ENCODE measurements around the gene NME9. TPM values are rescaled to one million over a fixed set of nuclear protein-coding genes. Genes with fewer than 3 reads are reported as not detected.

NME9 gene
- total and polyA plus RNA-seq, 2 donors from 2014 or later = 0.73 to 3.5 TPM

DNA sequence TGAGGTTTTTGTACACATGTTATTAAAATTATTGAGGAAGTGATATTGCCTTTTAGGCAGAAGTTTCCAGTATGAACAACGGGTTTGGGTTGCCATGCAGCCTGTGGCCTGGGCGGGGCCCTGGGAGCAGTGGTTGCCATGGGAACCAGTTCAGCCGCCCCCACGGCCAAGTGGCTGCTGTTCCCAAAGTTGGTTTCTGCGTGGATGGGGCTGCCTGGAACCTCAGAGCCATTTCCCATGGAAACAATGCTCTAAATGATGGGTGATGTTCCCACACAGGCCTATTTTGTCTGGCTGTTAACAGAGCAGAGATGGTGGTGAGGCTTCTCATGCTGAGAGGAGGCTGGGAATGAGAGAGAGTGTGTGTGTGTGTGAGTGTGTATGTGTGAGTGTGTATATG, 38.3 kb upstream of the NME9 start:
- no peak overlapping the region for H3K27ac ChIP-seq (ENCODE audit: low read depth in 2 of 2, low read length in 2 of 2)
- peak in 1 of 5 donors; percentile 86 for DNase-seq
- no peak overlapping the region for H3K9ac ChIP-seq (ENCODE audit: low read length in 3 of 3)
- no peaks in the 10 kb centered on the region for H3K9me3 ChIP-seq (ENCODE audit: control insufficient read depth in 2 of 3, insufficient read depth in 1 of 3, low read length in 3 of 3)
- TF ChIP-seq, protein P1, sequence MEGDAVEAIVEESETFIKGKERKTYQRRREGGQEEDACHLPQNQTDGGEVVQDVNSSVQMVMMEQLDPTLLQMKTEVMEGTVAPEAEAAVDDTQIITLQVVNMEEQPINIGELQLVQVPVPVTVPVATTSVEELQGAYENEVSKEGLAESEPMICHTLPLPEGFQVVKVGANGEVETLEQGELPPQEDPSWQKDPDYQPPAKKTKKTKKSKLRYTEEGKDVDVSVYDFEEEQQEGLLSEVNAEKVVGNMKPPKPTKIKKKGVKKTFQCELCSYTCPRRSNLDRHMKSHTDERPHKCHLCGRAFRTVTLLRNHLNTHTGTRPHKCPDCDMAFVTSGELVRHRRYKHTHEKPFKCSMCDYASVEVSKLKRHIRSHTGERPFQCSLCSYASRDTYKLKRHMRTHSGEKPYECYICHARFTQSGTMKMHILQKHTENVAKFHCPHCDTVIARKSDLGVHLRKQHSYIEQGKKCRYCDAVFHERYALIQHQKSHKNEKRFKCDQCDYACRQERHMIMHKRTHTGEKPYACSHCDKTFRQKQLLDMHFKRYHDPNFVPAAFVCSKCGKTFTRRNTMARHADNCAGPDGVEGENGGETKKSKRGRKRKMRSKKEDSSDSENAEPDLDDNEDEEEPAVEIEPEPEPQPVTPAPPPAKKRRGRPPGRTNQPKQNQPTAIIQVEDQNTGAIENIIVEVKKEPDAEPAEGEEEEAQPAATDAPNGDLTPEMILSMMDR (IDR thresholded peaks at IDR 0.05; ENCODE audit: borderline replicate concordance, extremely low read depth, insufficient read depth) = no peak
- H3K4me3 ChIP-seq (ENCODE audit: low read length in 3 of 3) = no peak overlapping the region
- FAIRE-seq = no peak
- H3K4me1 ChIP-seq (ENCODE audit: control insufficient read depth in 2 of 3, insufficient read depth in 2 of 3, low read depth in 1 of 3, low read length in 3 of 3) = peaks cover under 1 to 18% (median 6%) of the 10 kb centered on the region in 3 donors
- intact Hi-C loops (cut with DNase I) = no loop called here
- no peaks in the 10 kb centered on the region for H3K27me3 ChIP-seq (ENCODE audit: control insufficient read depth, insufficient read depth, low read length)
- H3K36me3 ChIP-seq (ENCODE audit: control insufficient read depth in 2 of 3, insufficient read depth in 3 of 3, low read length in 3 of 3) = no peaks in the 10 kb centered on the region

DNA sequence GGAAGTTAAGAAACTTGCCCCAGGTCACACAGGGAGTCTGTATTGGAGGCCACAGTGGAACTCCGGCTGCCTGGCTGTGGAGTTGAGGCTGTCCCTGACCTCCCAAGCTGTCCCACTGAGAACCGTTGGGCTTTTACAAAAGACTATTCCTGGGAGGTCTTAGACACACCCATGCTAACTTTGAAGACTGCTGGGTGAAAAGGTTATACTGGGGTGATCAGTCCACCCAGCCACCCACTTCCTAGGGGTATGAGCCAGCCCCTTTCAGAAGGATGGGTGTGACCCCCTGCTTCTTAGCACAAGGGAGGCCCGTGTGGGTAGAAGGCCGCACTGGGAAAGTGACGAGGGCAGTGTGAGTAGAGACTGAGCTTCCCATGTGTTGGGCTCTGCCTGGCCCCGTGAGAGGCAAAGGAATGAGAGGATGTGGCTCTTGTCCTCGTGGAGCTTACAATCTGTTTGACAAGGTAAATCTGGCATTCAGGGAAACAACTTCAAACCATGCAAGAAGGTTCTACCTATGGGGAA, 37.7 kb upstream of the NME9 start:
- Histone ChIP-seq H3K9me3 (ENCODE audit: control insufficient read depth in 2 of 3, insufficient read depth in 1 of 3, low read length in 3 of 3) (no peaks in the 10 kb centered on the region), H3K36me3 (ENCODE audit: control insufficient read depth in 2 of 3, insufficient read depth in 3 of 3, low read length in 3 of 3) (no peaks in the 10 kb centered on the region), H3K27ac (ENCODE audit: low read depth in 2 of 2, low read length in 2 of 2) (no peak overlapping the region), H3K4me1 (ENCODE audit: control insufficient read depth in 2 of 3, insufficient read depth in 2 of 3, low read depth in 1 of 3, low read length in 3 of 3) (peaks cover 3 to 22% (median 9%) of the 10 kb centered on the region in 3 donors), H3K4me3 (ENCODE audit: low read length in 3 of 3) (no peak overlapping the region), H3K27me3 (ENCODE audit: control insufficient read depth, insufficient read depth, low read length) (no peaks in the 10 kb centered on the region), H3K9ac (ENCODE audit: low read length in 3 of 3) (no peak overlapping the region)
- FAIRE-seq = no peak
- TF ChIP-seq, protein P1 (IDR thresholded peaks at IDR 0.05; ENCODE audit: borderline replicate concordance, extremely low read depth, insufficient read depth) = no peak
- intact Hi-C loops (cut with DNase I) = no loop called here
- no peak for DNase-seq

DNA sequence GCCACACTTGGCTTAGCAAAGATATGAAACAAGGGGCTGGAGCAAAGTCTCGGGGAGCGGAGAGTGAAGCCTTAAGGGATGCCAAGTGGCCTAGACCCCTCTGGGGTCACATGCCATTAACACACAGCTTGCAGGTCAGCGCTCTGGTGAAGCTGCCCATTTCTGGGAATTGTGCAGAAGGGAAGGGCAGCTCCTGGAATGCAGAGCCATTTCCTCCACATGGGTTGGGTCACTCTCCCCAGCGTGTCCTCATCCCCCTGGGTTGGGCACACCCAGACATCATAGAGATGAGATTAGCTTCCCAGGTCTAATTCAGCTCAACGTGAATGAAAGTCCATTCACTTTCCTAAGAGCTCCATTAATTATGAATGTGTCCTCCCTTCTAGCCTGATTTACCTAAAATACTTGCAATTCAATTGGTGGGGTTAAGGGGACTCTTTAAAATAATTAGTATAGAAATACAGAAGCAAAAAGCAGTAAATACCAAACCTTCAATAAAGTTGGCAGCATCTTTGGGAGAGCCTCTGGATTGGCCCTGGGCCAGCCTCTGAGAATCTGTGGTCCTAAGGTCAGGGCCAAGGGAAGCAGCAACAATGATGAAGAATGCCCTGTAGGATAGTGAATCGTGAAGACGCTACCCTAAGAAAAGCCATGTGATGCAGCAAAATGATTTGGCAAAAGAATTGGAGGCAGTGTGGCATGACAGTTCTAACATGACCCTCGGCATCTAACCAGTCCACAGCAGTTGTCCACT, 36.5 kb upstream of the NME9 start:
- H3K27ac ChIP-seq (ENCODE audit: low read depth in 2 of 2, low read length in 2 of 2) = no peak overlapping the region
- TF ChIP-seq, protein P1 (IDR thresholded peaks at IDR 0.05; ENCODE audit: borderline replicate concordance, extremely low read depth, insufficient read depth) = no peak
- no peak for DNase-seq
- no peaks in the 10 kb centered on the region for H3K27me3 ChIP-seq (ENCODE audit: control insufficient read depth, insufficient read depth, low read length)
- FAIRE-seq = no peak
- H3K9me3 ChIP-seq (ENCODE audit: control insufficient read depth in 2 of 3, insufficient read depth in 1 of 3, low read length in 3 of 3) = no peaks in the 10 kb centered on the region
- intact Hi-C loops (cut with DNase I) = no loop called here
- H3K4me1 ChIP-seq (ENCODE audit: control insufficient read depth in 2 of 3, insufficient read depth in 2 of 3, low read depth in 1 of 3, low read length in 3 of 3) = peaks cover 3 to 34% (median 21%) of the 10 kb centered on the region in 3 donors
- H3K9ac ChIP-seq (ENCODE audit: low read length in 3 of 3) = no peak overlapping the region
- H3K4me3 ChIP-seq (ENCODE audit: low read length in 3 of 3) = no peak overlapping the region
- no peaks in the 10 kb centered on the region for H3K36me3 ChIP-seq (ENCODE audit: control insufficient read depth in 2 of 3, insufficient read depth in 3 of 3, low read length in 3 of 3)

Measured in kidney (tissue), 14 donors.